SK-N-MC (cell line): Measurements from ENCODE around the gene DPP7.

Experiments
- EZH2 ChIP-seq: fragments of 200-600 bp; sonication (generic); IDR thresholded peaks from one replicate; pipeline ENCODE4 v1.6.1; 2017; ENCODE audit warnings: antibody characterized with exemption
- POLR2AphosphoS5 ChIP-seq: IDR thresholded peaks from 2 replicates; pipeline ENCODE4 v1.6.1; 2012; ENCODE audit warnings: mild to moderate bottlenecking, low read depth, low read length, borderline replicate concordance

GRCh38 chr9:137148242-137148641 lies 33.7 kb upstream of the DPP7 start:
- TF ChIP-seq EZH2 (no peak), POLR2AphosphoS5 (no peak)
